HCT116 (cell line): ENCODE measurements around the gene PLD5. TPM values are rescaled to one million over a fixed set of nuclear protein-coding genes. Genes with fewer than 3 reads are reported as not detected.
"Not testable (repeated sequence)": the region's sequence is repeated elsewhere in the genome, so short reads cannot be mapped to it uniquely, and the experiment has no call there.

ENCODE experiments used
- ATAC-seq: fragments of 200-7000 bp; cut with Tn5 transposase; 2 replicates; pipeline ENCODE4 v1.9.1; 2020; ENCODE audit warnings: mild to moderate bottlenecking, moderate library complexity
- BruUV-seq: library from RNA; stranded (reverse); fragments of 400-500 nt; replicated peaks from 2 replicates; lab custom pipeline; 2021; lab: Mats Ljungman, UMichigan
- CTCF ChIA-PET: fragments of 300-600 bp; sonication (Branson Sonifier 250); formaldehyde crosslinking; loops from one replicate; lab custom pipeline; 2021; ENCODE audit warnings: antibody characterized with exemption; lab: Charles Lee
- POLR2A ChIA-PET: fragments of 300-600, 350-600 bp; sonication (Branson Sonifier 250); formaldehyde crosslinking; loops from one replicate; lab custom pipeline; 2021; ENCODE audit warnings: antibody characterized with exemption; lab: Charles Lee
- RAD21 ChIA-PET, 2 experiments: fragments of 300-600 bp; sonication (Branson Sonifier 250); formaldehyde crosslinking; loops; one replicate each; lab custom pipeline; 2023; ENCODE audit warnings: low total read pairs in 2 of 2; ENCODE audit not compliant: uncharacterized antibody in 2 of 2, unreplicated experiment in 2 of 2, low non-redundant PET in 1 of 2; lab: Charles Lee
- DNase-seq: peaks from one replicate; pipeline ENCODE4 v3.0.0-alpha.2; 2010; ENCODE audit warnings: low read depth, low spot score
- H2AFZ ChIP-seq: fragments of 200-600 bp; shearing (Covaris generic), sonication (generic); 2 replicates; pipeline ENCODE4 v1.6.1; 2017; ENCODE audit warnings: low read depth, mixed run types, mixed read lengths, antibody characterized with exemption, low read length; ENCODE audit not compliant: poor library complexity, severe bottlenecking
- H3K27ac ChIP-seq: 2 replicates; pipeline ENCODE4 v1.5.1; 2012; ENCODE audit warnings: low read depth, low read length
- H3K27me3 ChIP-seq: fragments of 200-600 bp; sonication (generic); 2 replicates; pipeline ENCODE4 v1.6.1; 2016; ENCODE audit warnings: mixed run types, low read length, mixed read lengths; ENCODE audit not compliant: insufficient read depth
- H3K36me3 ChIP-seq, 2 experiments: fragments of 200-500 bp in 1 of 2; fragments of 200-600 bp in 1 of 2; sonication (Bioruptor generic) in 1 of 2; sonication (generic) in 1 of 2; 2 replicates each; pipeline versions ENCODE4 v1.5.1 to v1.6.1; 2014 to 2016; ENCODE audit warnings: low read length in 2 of 2, inconsistent platforms in 1 of 2, mixed read lengths in 1 of 2, mixed run types in 1 of 2; ENCODE audit not compliant: insufficient read depth in 2 of 2, control insufficient read depth in 1 of 2
- H3K4me1 ChIP-seq, 2 experiments: fragments of 200-600 bp in 1 of 2; sonication (generic) in 1 of 2; 2 replicates each; pipeline versions ENCODE4 v1.5.1 to v1.6.1; 2012 to 2017; ENCODE audit warnings: low read length in 2 of 2, inconsistent platforms in 1 of 2, mild to moderate bottlenecking in 1 of 2, mixed read lengths in 1 of 2, mixed run types in 1 of 2, moderate library complexity in 1 of 2; ENCODE audit not compliant: insufficient read depth in 2 of 2, control insufficient read depth in 1 of 2
- H3K4me2 ChIP-seq: fragments of 200-600 bp; sonication (generic); 2 replicates; pipeline ENCODE4 v1.6.1; 2017; ENCODE audit warnings: mixed run types, low read length, mixed read lengths
- H3K4me3 ChIP-seq, 2 experiments: fragments of 200-600 bp in 1 of 2; sonication (generic) in 1 of 2; replicated peaks in 1 of 2; 2 replicates each; pipeline ENCODE4 v1.5.1; 2011 to 2016; ENCODE audit warnings: low read length in 2 of 2, control low read depth in 1 of 2, low read depth in 1 of 2, mild to moderate bottlenecking in 1 of 2, mixed read lengths in 1 of 2, mixed run types in 1 of 2
- H3K79me2 ChIP-seq: fragments of 200-600 bp; sonication (generic); 2 replicates; pipeline ENCODE4 v1.6.1; 2017; ENCODE audit warnings: mild to moderate bottlenecking, mixed run types, low read length, moderate library complexity, mixed read lengths; ENCODE audit not compliant: insufficient read depth
- H3K9ac ChIP-seq: fragments of 200-600 bp; sonication (generic); 2 replicates; pipeline ENCODE4 v1.6.1; 2016; ENCODE audit warnings: low read length, mixed read lengths
- H3K9me2 ChIP-seq: fragments of 200-600 bp; sonication (generic), shearing (Covaris generic); 2 replicates; pipeline ENCODE4 v1.6.1; 2017; ENCODE audit warnings: mixed run types, mild to moderate bottlenecking, moderate library complexity; ENCODE audit not compliant: insufficient read depth
- H3K9me3 ChIP-seq, 2 experiments: fragments of 200-500 bp in 1 of 2; fragments of 200-600 bp in 1 of 2; sonication (Bioruptor generic) in 1 of 2; sonication (generic) in 1 of 2; 2 replicates each; pipeline ENCODE4 v1.6.1; 2014 to 2017; ENCODE audit warnings: low read length in 2 of 2, mixed read lengths in 2 of 2, inconsistent platforms in 1 of 2, low read depth in 1 of 2, mild to moderate bottlenecking in 1 of 2, mixed run types in 1 of 2, moderate library complexity in 1 of 2; ENCODE audit not compliant: control insufficient read depth in 1 of 2, insufficient read depth in 1 of 2
- H4K20me1 ChIP-seq: fragments of 200-600 bp; sonication (generic), shearing (Covaris generic); 2 replicates; pipeline ENCODE4 v1.6.1; 2017; ENCODE audit warnings: mixed run types, mild to moderate bottlenecking, moderate library complexity; ENCODE audit not compliant: insufficient read depth
- CEBPB ChIP-seq: IDR thresholded peaks from 2 replicates; pipeline ENCODE4 v1.6.1; 2012; ENCODE audit warnings: low read depth
- EZH2 ChIP-seq: fragments of 200-600 bp; sonication (generic); IDR thresholded peaks from 2 replicates; pipeline ENCODE4 v1.6.1; 2017; ENCODE audit warnings: antibody characterized with exemption, mixed run types
- POLR2A ChIP-seq: IDR thresholded peaks from 2 replicates; pipeline ENCODE4 v1.7.0; 2011; ENCODE audit warnings: borderline replicate concordance; ENCODE audit not compliant: insufficient read depth, insufficient read length; ENCODE audit errors: extremely low read depth
- RAD21 ChIP-seq: IDR thresholded peaks from 2 replicates; pipeline ENCODE4 v1.6.1; 2012; ENCODE audit warnings: low read depth, mild to moderate bottlenecking
- SIN3A ChIP-seq: IDR thresholded peaks from 2 replicates; pipeline ENCODE4 v1.6.1; 2012; ENCODE audit warnings: low read depth
- SP1 ChIP-seq: IDR thresholded peaks from 2 replicates; pipeline ENCODE4 v1.6.1; 2012; ENCODE audit warnings: low read depth
- SRF ChIP-seq: IDR thresholded peaks from 2 replicates; pipeline ENCODE4 v1.6.1; 2012; ENCODE audit warnings: low read depth
- TCF7L2 ChIP-seq: IDR thresholded peaks from 2 replicates; pipeline ENCODE4 v1.7.0; 2011; ENCODE audit warnings: borderline replicate concordance, inconsistent platforms; ENCODE audit not compliant: insufficient read depth, insufficient read length; ENCODE audit errors: extremely low read depth
- intact Hi-C: fragments of 100-400 bp; cut with micrococcal nuclease; formaldehyde crosslinking; loops from 2 replicates; pipeline ENCODE4 v1.10.0; 2022
- total RNA-seq: library from RNA; stranded (reverse); gene quantifications from one replicate; pipeline ENCODE4 v1.2.1, GENCODE V29; 2021; ENCODE audit not compliant: unreplicated experiment
- TF ChIP-seq, protein P1 (sequence below): IDR thresholded peaks from 2 replicates; pipeline ENCODE4 v1.6.1; 2011; ENCODE audit warnings: mild to moderate bottlenecking, low read length, moderate library complexity; ENCODE audit not compliant: insufficient replicate concordance; ENCODE audit errors: extremely low read depth
- TF ChIP-seq, protein P2 (sequence below): IDR thresholded peaks from 2 replicates; pipeline ENCODE4 v1.6.1; 2012; ENCODE audit warnings: low read depth

Gene PLD5
- total RNA-seq, 1 experiment from 2014 or later = not detected

DNA sequence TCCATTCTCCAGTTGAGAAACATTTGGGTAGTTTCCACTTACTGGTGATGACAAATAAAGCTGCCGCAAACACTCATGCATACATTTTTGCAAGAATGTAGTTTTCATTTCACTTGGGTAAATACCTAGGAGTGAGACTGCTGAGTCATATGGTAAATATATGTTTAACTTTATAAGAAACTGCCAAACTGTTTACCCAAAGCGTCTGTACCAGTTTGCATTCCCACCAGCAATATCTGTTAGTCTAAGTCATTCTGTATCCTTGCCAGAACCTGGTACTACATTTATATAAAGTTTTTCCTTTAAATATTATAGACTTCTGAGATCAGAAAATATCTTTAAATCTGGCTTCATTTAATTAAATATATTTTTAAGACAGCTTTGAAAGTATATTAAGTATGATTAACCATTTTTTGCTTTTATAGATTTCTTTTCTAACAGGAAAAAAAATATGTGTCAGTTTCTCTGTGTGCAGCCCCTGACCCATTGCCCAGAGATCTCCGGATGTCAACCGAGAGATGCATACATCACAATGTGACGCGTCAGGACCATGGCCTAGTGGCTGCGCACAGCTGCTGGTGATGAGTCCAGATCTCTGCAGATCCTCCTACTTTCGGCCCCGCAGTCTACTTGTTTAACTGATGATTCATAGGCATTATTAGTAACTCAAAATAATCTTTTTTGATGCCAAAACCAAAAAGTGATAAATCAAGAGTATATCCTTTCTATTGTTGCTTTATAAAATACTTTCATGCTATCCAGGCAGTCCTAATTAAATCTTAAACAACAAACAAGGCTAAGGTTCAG lies 298.5 kb downstream of the PLD5 start (continued):
- no peak for TF ChIP-seq SRF

DNA sequence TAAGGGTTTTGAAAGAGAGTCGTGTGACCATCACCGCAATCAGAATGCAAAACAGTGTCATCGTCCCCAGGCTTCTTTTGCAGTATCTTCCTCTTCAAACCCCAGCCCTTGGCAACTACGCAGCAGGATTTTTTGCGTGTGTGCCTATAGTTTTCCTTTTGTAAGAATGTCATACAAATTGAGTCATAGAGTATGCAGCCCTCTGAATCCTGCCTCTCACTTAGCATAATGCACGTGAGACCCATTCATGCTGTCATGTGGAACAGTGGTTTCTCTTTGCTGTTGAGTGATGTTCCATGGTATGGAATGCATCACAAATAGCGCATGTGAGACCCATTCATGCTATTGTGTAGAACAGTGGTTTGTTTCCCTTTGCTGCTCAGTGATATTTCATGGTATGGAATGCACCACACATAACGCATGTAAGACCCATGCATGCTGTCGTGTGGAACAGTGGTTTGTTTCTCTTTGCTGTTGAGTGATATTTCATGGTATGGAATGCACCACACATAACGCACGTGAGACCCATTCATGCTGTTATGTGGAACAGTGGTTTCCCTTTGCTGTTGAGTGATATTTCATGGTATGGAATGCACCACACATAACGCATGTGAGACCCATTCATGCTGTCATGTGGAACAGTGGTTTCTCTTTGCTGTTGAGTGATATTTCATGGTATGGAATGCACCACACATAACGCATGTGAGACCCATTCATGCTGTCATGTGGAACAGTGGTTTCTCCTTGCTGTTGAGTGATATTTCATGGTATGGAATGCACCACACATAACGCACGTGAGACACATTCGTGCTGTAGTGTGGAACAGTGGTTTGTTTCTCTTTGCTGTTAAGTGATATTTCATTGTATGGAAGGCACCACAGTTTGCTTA lies 299.4 kb downstream of the PLD5 start:
- H3K9ac ChIP-seq, RAD21 ChIA-PET, BruUV-seq, ATAC-seq, CTCF ChIA-PET, H3K4me2 ChIP-seq, H3K4me3 ChIP-seq, intact Hi-C loops, H3K36me3 ChIP-seq, H3K9me2 ChIP-seq, DNase-seq, H3K9me3 ChIP-seq, H3K27ac ChIP-seq, H3K79me2 ChIP-seq, H3K4me1 ChIP-seq, POLR2A ChIA-PET, H4K20me1 ChIP-seq, H2AFZ ChIP-seq: not testable (repeated sequence)
- peaks cover 32% of the 10 kb centered on the region for H3K27me3 ChIP-seq

DNA sequence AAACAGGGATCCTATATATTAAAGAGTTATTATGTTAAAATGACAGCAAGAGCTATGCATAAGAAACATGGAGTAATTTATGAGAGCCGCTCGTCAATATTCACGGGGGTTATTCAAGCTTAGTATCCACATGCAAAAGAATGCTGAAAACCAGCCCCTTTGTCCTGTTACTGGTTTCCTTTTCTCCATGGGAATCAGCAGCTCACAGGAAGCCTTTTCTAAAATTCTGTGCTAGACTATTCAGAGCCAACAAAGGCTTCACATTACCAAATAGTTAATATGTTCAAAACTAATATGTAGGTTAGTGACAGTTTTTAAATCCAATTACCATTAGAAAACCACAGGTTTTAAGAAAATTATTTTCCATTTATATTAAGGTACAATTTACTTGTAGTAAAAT lies 300.0 kb downstream of the PLD5 start:
- RAD21 ChIA-PET = no interaction called here
- H3K9me2 ChIP-seq = no peaks in the 10 kb centered on the region
- no peak for ATAC-seq
- H2AFZ ChIP-seq = no peak overlapping the region
- no peak overlapping the region for H3K9ac ChIP-seq
- H3K36me3 ChIP-seq = no peaks in the 10 kb centered on the region
- H4K20me1 ChIP-seq = no peaks in the 10 kb centered on the region; the same call in 1 of the 2 replicates
- CTCF ChIA-PET = no interaction called here
- no peaks in the 10 kb centered on the region for H3K9me3 ChIP-seq
- H3K4me2 ChIP-seq = no peak overlapping the region
- POLR2A ChIA-PET = no interaction called here
- peaks cover 32% of the 10 kb centered on the region for H3K27me3 ChIP-seq
- BruUV-seq = no TSS peak
- no peaks in the 10 kb centered on the region for H3K79me2 ChIP-seq
- no peak overlapping the region for H3K4me3 ChIP-seq
- no peak for DNase-seq
- intact Hi-C loops = no loop called here
- no peak overlapping the region for H3K27ac ChIP-seq
- no peaks in the 10 kb centered on the region for H3K4me1 ChIP-seq
- TF ChIP-seq, protein P1, sequence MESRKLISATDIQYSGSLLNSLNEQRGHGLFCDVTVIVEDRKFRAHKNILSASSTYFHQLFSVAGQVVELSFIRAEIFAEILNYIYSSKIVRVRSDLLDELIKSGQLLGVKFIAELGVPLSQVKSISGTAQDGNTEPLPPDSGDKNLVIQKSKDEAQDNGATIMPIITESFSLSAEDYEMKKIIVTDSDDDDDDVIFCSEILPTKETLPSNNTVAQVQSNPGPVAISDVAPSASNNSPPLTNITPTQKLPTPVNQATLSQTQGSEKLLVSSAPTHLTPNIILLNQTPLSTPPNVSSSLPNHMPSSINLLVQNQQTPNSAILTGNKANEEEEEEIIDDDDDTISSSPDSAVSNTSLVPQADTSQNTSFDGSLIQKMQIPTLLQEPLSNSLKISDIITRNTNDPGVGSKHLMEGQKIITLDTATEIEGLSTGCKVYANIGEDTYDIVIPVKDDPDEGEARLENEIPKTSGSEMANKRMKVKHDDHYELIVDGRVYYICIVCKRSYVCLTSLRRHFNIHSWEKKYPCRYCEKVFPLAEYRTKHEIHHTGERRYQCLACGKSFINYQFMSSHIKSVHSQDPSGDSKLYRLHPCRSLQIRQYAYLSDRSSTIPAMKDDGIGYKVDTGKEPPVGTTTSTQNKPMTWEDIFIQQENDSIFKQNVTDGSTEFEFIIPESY = no peak
- no peak for TF ChIP-seq RAD21
- TF ChIP-seq CEBPB = no peak
- TF ChIP-seq, protein P2, sequence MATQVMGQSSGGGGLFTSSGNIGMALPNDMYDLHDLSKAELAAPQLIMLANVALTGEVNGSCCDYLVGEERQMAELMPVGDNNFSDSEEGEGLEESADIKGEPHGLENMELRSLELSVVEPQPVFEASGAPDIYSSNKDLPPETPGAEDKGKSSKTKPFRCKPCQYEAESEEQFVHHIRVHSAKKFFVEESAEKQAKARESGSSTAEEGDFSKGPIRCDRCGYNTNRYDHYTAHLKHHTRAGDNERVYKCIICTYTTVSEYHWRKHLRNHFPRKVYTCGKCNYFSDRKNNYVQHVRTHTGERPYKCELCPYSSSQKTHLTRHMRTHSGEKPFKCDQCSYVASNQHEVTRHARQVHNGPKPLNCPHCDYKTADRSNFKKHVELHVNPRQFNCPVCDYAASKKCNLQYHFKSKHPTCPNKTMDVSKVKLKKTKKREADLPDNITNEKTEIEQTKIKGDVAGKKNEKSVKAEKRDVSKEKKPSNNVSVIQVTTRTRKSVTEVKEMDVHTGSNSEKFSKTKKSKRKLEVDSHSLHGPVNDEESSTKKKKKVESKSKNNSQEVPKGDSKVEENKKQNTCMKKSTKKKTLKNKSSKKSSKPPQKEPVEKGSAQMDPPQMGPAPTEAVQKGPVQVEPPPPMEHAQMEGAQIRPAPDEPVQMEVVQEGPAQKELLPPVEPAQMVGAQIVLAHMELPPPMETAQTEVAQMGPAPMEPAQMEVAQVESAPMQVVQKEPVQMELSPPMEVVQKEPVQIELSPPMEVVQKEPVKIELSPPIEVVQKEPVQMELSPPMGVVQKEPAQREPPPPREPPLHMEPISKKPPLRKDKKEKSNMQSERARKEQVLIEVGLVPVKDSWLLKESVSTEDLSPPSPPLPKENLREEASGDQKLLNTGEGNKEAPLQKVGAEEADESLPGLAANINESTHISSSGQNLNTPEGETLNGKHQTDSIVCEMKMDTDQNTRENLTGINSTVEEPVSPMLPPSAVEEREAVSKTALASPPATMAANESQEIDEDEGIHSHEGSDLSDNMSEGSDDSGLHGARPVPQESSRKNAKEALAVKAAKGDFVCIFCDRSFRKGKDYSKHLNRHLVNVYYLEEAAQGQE = no peak
- TF ChIP-seq EZH2 = no peak
- no peak for TF ChIP-seq SP1
- no peak for TF ChIP-seq SIN3A
- no peak for TF ChIP-seq TCF7L2
- TF ChIP-seq POLR2A = no peak
